ENCODE results near the gene RNASE12. TPM values are rescaled to one million over a fixed set of nuclear protein-coding genes. Genes with fewer than 3 reads are reported as not detected.

RNASE12 gene
- total and polyA plus RNA-seq, 8 donors: not detected

GRCh38 chr14:20609215-20610001 is 18.2 kb upstream of the RNASE12 start:
- Histone ChIP-seq H3K4me1 (peaks cover 3 to 38% of the 10 kb centered on the region in 2 donors), H3K27ac (peak overlapping the region; percentile 57 to 76), H3K27me3 (no peaks in the 10 kb centered on the region), H3K4me3 (peak overlapping the region; percentile 75 to 82), H3K9me3 (no peaks in the 10 kb centered on the region), H3K36me3 (no peaks in the 10 kb centered on the region)
- intact Hi-C loops (cut with DNase I): loop anchor here (5.0 to 10.0 kb wide), 5 partner anchors 73 to 285 kb away; partner anchors contain the start of genes ANG (in 1 of the 2), RNASE4 (in 1 of the 2) and TEP1 (in 1 of the 2)
- ATAC-seq (peak; percentile 82), DNase-seq (peak; percentile 60 to 91 (median 84))
- TF ChIP-seq, protein P1, sequence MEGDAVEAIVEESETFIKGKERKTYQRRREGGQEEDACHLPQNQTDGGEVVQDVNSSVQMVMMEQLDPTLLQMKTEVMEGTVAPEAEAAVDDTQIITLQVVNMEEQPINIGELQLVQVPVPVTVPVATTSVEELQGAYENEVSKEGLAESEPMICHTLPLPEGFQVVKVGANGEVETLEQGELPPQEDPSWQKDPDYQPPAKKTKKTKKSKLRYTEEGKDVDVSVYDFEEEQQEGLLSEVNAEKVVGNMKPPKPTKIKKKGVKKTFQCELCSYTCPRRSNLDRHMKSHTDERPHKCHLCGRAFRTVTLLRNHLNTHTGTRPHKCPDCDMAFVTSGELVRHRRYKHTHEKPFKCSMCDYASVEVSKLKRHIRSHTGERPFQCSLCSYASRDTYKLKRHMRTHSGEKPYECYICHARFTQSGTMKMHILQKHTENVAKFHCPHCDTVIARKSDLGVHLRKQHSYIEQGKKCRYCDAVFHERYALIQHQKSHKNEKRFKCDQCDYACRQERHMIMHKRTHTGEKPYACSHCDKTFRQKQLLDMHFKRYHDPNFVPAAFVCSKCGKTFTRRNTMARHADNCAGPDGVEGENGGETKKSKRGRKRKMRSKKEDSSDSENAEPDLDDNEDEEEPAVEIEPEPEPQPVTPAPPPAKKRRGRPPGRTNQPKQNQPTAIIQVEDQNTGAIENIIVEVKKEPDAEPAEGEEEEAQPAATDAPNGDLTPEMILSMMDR (IDR thresholded peaks at IDR 0.05): peak; percentile 86 to 93

DNA sequence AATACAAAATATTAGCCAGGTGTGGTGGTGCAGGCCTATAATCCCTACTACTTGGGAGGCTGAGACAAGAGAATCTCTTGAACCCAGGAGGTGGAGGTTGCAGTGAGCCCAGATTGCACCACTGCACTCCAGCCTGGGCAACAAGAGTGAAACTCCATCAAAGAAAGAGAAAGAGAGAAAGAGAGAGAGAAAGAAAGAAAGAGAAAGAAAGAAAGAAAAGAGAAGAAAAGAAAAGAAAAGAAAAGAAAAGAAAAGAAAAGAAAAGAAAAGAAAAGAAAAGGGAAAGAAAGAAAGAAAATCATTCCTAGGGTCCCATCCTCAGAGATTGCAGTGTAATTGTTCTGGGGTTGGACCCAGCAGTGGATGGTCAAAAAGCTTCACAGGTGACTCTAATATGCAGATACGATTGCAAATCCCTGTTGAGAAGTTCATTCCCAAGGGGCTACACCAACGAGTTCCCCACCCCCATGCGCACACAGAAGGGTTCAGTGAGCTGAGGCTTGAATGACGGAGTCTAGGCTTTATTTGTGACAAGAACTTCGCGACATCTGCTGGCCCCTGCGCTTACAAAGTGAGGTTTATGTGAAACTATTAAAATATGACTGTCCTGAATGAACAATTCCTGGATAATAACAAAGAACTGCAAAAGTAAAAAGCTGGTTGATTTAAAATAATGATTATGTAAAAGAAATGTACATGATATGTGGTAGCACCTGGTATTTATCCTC is 17.4 kb upstream of the RNASE12 start:
- no peak overlapping the region for H3K27ac ChIP-seq
- no peaks in the 10 kb centered on the region for H3K9me3 ChIP-seq
- H3K4me1 ChIP-seq: peaks cover 3 to 29% of the 10 kb centered on the region in 2 donors
- no peak overlapping the region for H3K4me3 ChIP-seq
- ATAC-seq (no peak), DNase-seq (no peak)
- intact Hi-C loops (cut with DNase I): loop anchor here in 1 of 2 donors (10.0 kb wide), 3 partner anchors 74 to 284 kb away; partner anchors contain the start of gene TEP1
- no peaks in the 10 kb centered on the region for H3K27me3 ChIP-seq
- H3K36me3 ChIP-seq: no peaks in the 10 kb centered on the region
- TF ChIP-seq, protein P1 (IDR thresholded peaks at IDR 0.05): no peak

DNA sequence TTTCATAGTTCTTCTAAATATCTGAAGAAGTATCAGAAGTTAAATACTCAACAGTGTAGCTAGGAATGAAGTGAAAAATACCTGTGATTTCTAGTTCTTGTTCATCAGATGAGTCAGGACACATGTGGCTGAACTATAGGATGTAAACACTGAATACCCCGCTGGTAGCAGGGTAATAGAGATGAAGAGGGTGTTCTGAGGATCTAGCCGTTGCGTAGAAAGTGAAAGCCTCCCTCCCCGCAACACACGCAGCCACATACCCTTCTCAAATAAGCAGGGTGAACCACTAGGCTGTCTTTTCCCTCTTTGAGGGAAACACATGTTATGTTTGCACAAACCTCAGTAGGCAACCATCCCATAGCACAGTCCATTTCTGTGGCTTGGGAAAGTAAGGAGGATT is 16.4 kb upstream of the RNASE12 start:
- ATAC-seq (no peak), DNase-seq (no peak)
- intact Hi-C loops (cut with DNase I): loop anchor here in 1 of 2 donors (10.0 kb wide), 3 partner anchors 73 to 283 kb away; partner anchors contain the start of gene TEP1
- no peaks in the 10 kb centered on the region for H3K36me3 ChIP-seq
- H3K4me1 ChIP-seq: peaks cover 3 to 21% of the 10 kb centered on the region in 2 donors
- TF ChIP-seq, protein P1 (IDR thresholded peaks at IDR 0.05): no peak
- H3K4me3 ChIP-seq: no peak overlapping the region
- H3K9me3 ChIP-seq: no peaks in the 10 kb centered on the region
- H3K27ac ChIP-seq: no peak overlapping the region
- no peaks in the 10 kb centered on the region for H3K27me3 ChIP-seq

DNA sequence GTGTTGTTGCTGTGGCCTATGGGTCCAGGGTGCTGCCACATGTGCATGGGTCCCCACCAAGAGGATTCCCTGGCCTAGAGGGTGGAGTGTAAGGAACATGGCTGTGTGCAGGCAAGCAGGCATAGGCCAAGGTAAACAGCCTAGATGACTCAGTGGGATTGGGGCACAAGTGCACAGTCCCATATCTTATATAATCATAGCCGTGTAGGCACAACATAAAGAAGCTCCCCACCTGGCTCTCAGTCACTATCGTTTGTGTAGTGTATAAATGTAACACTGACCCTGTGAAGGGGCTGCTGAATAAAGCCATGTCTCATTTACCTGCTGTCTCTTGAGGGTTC is 15.7 kb upstream of the RNASE12 start:
- intact Hi-C loops (cut with DNase I): loop anchor here in 1 of 2 donors (10.0 kb wide), 3 partner anchors 72 to 282 kb away; partner anchors contain the start of gene TEP1
- no peaks in the 10 kb centered on the region for H3K9me3 ChIP-seq
- TF ChIP-seq, protein P1 (IDR thresholded peaks at IDR 0.05): no peak
- no peak overlapping the region for H3K4me3 ChIP-seq
- H3K27ac ChIP-seq: no peak overlapping the region
- DNase-seq (no peak), ATAC-seq (no peak)
- H3K36me3 ChIP-seq: no peaks in the 10 kb centered on the region
- H3K4me1 ChIP-seq: peaks cover 3 to 17% of the 10 kb centered on the region in 2 donors
- no peaks in the 10 kb centered on the region for H3K27me3 ChIP-seq

All from left lung (tissue), 10 donors.